AG04450 (cell line): ENCODE results near the gene ZFYVE27. TPM values are rescaled to one million over a fixed set of nuclear protein-coding genes. Genes with fewer than 3 reads are reported as not detected.

ENCODE experiments used
- CTCF ChIA-PET: fragments of 300-600, 350-600 bp; formaldehyde crosslinking; extraction: SDS; loops from one replicate; lab custom pipeline; 2022; ENCODE audit warnings: antibody characterized with exemption, inconsistent platforms; lab: Charles Lee
- POLR2A ChIA-PET: fragments of 350-600 bp; formaldehyde crosslinking; extraction: SDS; loops from one replicate; lab custom pipeline; 2021; ENCODE audit warnings: antibody characterized with exemption, inconsistent platforms; lab: Yijun Ruan, JAX
- DNase-seq: peaks from one replicate; pipeline ENCODE4 v3.0.0-alpha.2; 2011; ENCODE audit warnings: low read depth, low spot score
- H3K27ac ChIP-seq: one replicate; pipeline ENCODE4 v1.5.1; 2012; ENCODE audit warnings: low read depth, low read length, control low read depth
- H3K27me3 ChIP-seq: one replicate; pipeline ENCODE4 v1.6.0; 2012; ENCODE audit warnings: low read length; ENCODE audit not compliant: control insufficient read depth, insufficient read depth
- H3K4me3 ChIP-seq: 2 replicates; pipeline ENCODE4 v1.5.1; 2011; ENCODE audit warnings: mild to moderate bottlenecking, low read depth, low read length, control low read depth
- H3K9me3 ChIP-seq: 2 replicates; pipeline ENCODE4 v1.5.1; 2012; ENCODE audit warnings: low read length; ENCODE audit not compliant: control insufficient read depth, insufficient read depth
- CTCF ChIP-seq: IDR thresholded peaks from 2 replicates; pipeline ENCODE4 v1.5.1; 2011; ENCODE audit warnings: low read depth, low read length, control low read depth, inconsistent platforms
- polyA plus RNA-seq: library from polyadenylated mRNA; depleted of rRNA; stranded (reverse); fragments of >200 nt; gene quantifications from 2 replicates; pipeline ENCODE4 v1.2.3, GENCODE V29; 2011

Gene ZFYVE27
- polyA plus RNA-seq, 1 experiment: 11.1 TPM

GRCh38 chr10:97774811-97775294 lies 37.9 kb downstream of the ZFYVE27 start:
- no peak overlapping the region for H3K27ac ChIP-seq
- H3K9me3 ChIP-seq: no peaks in the 10 kb centered on the region
- no peak for TF ChIP-seq CTCF
- no peak for DNase-seq
- no peak overlapping the region for H3K4me3 ChIP-seq
- ChIA-PET POLR2A (no interaction called here), CTCF (interaction anchor here (1.0 kb wide), 1 partner anchor 17 kb away, joined by 3 read pairs; no protein-coding TSS in a partner anchor)
- peaks cover 44% of the 10 kb centered on the region for H3K27me3 ChIP-seq

- Histone ChIP-seq H3K9me3 (no peaks in the 10 kb centered on the region; the same call in 1 of the 2 replicates), H3K4me3 (no peak overlapping the region), H3K27ac (no peak overlapping the region), H3K27me3 (peaks cover 40% of the 10 kb centered on the region)
- ChIA-PET POLR2A (no interaction called here), CTCF (no interaction called here)
- TF ChIP-seq CTCF: no peak
- no peak for DNase-seq
Measured at GRCh38 chr10:97777143-97777542, 40.2 kb downstream of the ZFYVE27 start.

GRCh38 chr10:97778452-97779302 lies 41.7 kb downstream of the ZFYVE27 start:
- H3K9me3 ChIP-seq: no peaks in the 10 kb centered on the region; the same call in 1 of the 2 replicates
- H3K27me3 ChIP-seq: peaks cover 35% of the 10 kb centered on the region
- no peak for TF ChIP-seq CTCF
- POLR2A ChIA-PET: no interaction called here
- CTCF ChIA-PET: interaction anchor here (0.7 kb wide), 1 partner anchor 14 kb away, joined by 4 read pairs; no protein-coding TSS in a partner anchor
- no peak for DNase-seq
- no peak overlapping the region for H3K27ac ChIP-seq
- no peak overlapping the region for H3K4me3 ChIP-seq

DNA sequence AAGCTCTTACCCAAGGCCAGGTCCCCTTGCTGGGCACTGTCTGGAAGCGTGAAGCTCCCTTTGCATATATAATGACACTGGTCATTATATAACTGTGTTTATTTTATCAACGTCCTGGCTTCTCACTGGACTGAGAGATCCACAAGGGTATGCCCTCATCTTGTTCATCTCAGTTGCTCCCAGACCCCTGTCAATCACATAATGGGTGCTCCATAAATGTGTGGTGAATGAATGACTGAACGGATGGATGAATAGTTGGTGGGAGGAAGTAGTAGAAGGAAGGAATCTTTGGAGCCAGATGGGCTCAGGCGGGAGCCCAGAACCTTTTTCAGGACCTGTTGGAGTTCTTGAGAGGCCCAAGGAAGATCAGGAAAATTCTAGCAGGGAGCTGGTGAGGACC lies 42.6 kb downstream of the ZFYVE27 start:
- DNase-seq: no peak
- H3K27ac ChIP-seq: no peak overlapping the region
- H3K4me3 ChIP-seq: no peak overlapping the region
- CTCF ChIA-PET: interaction anchor here (3.3 kb wide), 1 partner anchor 12 kb away, joined by 27 read pairs; no protein-coding TSS in a partner anchor
- peaks cover 31% of the 10 kb centered on the region for H3K27me3 ChIP-seq
- no peak for TF ChIP-seq CTCF
- POLR2A ChIA-PET: no interaction called here
- no peaks in the 10 kb centered on the region; the same call in 1 of the 2 replicates for H3K9me3 ChIP-seq

DNA sequence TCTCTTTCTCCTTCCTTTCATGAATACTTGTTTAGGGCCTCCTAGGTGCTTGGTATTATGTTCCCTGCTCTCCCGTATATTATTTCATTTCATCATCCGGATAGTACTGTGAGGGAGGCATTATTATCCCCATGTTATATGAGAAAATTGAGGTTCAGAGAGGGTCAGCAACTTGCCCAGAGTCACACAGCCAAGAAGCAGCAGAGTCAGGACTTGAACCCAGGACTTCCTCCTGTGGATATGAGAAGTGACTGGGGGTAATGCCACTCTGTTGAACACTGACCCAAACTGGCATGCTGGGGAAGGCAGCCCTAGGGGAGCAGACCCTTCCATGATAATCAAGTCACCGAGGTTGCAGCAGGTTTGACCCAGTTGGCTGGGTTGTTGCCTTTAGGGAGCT lies 43.0 kb downstream of the ZFYVE27 start:
- no peak overlapping the region for H3K4me3 ChIP-seq
- ChIA-PET CTCF (interaction anchor here (3.3 kb wide), 1 partner anchor 12 kb away, joined by 27 read pairs; no protein-coding TSS in a partner anchor), POLR2A (no interaction called here)
- H3K9me3 ChIP-seq: no peaks in the 10 kb centered on the region; the same call in 1 of the 2 replicates
- no peak overlapping the region for H3K27ac ChIP-seq
- H3K27me3 ChIP-seq: peaks cover 27% of the 10 kb centered on the region
- no peak for DNase-seq
- no peak for TF ChIP-seq CTCF
